HG03378 (cell line): Measurements from ENCODE around the gene GGT6.

Experiments
- ATAC-seq: cut with Tn5 transposase; IDR thresholded peaks from one replicate; pipeline ENCODE4 v1.9.1; 2021; ENCODE audit warnings: mild to moderate bottlenecking, moderate library complexity; ENCODE audit not compliant: unreplicated experiment

The GGT6 gene

GRCh38 chr17:4576729-4577322 is 16.4 kb upstream of the GGT6 start:
- ATAC-seq: no peak

DNA sequence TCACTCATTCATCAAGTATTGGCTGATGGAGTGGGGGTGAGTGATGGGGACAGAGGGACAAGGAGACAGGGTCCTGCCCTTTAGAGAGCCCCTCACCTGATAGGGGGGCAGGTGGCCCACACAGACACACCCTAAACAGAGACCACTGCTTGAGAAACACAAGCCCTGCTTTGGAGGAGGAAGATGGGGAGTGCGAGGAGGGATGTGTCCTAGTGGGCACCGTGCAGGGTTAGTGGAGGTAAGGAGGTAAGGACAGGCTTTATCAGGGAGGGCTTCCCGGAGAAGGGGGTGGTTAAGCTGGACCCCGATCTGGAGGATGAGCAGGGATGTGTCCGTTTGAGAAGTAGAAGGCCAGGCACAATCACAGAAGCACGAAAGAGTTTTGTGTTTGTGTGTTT is 15.8 kb upstream of the GGT6 start:
- no peak for ATAC-seq

DNA sequence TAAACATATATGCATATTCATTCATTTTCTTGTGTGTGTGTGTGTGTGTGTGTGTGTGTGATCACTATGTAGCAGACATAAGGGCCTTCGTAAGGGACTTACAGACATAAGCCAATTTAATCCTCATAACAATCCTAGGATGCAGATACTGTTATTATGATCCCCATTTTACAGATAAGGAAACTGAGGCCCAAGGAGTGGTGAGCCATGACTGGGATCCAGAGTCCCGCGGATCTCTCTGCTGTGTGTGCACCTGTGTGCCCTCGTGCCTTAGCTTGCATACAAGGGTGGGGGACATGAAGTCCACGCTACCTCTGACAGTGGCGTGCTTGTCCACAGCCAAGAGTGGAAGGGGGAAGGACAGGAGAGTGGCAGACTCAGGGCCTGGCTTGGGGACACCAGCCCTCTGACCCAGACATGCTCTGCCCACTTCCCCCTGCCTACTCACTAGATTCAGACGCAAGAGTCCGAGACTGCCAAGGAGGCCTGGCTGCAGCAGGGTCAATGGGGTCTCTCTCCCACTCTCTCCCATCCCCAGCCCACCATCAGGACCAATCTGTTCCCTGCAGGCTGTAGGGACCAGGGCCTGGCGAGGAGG is 14.2 kb upstream of the GGT6 start:
- no peak for ATAC-seq

- ATAC-seq: no peak
Observed at GRCh38 chr17:4573669-4574068, 13.3 kb upstream of the GGT6 start.

DNA sequence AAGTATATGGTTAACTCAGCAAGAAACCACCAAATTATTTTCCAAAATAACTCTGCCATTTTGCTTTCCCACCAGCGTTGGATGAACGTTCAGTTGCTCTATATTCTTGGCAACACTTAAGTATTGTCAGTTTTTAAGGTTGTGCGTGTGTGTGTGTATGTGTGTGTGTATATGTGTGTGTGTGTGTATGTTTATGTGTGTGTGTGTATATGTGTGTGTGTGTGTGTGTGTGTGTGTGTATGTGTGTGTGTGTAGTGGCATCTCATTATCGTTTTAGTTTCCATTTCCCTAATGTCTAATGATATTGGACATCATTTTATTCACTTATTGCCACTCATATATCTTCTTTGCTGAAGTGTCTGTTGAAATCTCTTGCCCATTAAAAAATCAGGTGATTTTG is 12.7 kb upstream of the GGT6 start:
- no peak for ATAC-seq

DNA sequence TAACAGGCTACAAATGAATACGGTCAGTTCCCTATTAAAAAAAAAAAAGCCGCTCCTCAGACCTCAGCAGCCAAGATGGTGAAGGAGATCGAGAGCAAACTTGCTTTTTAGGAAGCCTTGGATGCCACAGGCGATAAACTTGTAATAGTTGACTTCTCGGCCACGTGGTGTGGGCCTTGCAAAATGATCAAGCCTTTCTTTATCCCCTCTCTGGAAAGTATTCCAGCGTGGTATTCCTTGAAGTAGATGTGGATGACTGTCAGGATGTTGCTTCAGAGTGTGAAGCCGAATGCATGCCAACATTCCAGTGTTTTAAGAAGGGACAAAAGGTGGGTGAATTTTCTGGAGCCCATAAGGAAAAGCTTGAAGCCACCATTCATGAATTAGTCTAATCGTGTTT is 11.8 kb upstream of the GGT6 start:
- ATAC-seq: no peak

DNA sequence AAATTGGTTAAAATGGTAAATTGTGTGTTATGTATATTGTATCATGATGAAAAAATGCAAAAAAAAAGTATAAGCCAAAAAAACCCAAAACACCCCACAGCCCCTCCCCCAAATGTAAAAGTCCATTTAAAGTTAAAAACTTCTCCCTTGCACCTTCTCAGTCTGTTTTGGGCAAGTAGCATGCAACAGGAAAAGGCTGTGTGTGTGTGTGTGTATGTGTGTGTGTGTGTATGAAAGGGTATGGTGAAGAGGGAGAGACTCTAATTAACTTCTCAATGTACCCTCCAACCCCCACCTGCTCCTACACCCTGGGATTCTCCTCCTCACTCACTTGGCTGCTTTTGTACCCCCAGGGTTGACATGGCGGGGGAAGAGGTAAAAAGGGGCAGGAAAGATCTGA is 9.2 kb upstream of the GGT6 start:
- no peak for ATAC-seq

- ATAC-seq: no peak
Observed at GRCh38 chr17:4566785-4567184, 6.4 kb upstream of the GGT6 start.

- ATAC-seq: no peak
Observed at GRCh38 chr17:4565209-4566141, 5.1 kb upstream of the GGT6 start.

GRCh38 chr17:4562015-4562969 is 1.9 kb upstream of the GGT6 start:
- ATAC-seq: no peak

GRCh38 chr17:4560837-4561256 is 470 bp upstream of the GGT6 start:
- no peak for ATAC-seq

- no peak for ATAC-seq
Observed at GRCh38 chr17:4559966-4560365, 411 bp downstream of the GGT6 start.

- no peak for ATAC-seq
Observed at GRCh38 chr17:4559139-4559791, 1.1 kb downstream of the GGT6 start.

DNA sequence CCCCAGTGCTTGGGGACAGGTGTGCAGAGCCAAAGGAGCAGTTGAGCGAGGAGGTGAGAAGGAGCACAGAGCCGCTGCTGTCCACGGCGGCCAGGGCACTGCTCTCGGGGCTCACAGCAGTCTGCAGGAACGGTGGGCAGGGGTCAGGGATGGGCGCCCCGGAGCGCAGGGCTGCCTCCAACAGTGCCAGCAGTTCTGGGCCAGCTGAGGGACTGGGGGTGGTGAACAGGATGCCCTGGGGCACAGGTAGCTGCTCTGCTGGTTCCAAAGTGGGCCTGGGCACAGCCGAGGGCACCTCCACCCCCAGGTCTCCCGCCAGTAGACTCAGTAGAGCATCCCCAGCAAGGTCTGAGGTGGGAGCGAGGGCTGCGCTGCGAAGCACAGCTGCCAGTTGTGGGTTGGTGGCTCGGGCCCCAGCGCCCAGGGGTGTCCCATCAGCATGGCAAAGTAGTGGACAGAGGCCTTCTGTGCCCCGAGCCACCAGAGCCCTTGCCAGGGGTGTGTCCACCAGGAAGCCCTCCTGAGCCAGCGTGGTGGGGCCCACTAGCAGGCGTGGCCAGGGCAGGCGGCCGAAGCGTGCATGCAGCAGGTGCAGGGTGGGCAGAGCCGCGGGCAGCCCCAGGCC is 1.9 kb downstream of the GGT6 start:
- no peak for ATAC-seq

DNA sequence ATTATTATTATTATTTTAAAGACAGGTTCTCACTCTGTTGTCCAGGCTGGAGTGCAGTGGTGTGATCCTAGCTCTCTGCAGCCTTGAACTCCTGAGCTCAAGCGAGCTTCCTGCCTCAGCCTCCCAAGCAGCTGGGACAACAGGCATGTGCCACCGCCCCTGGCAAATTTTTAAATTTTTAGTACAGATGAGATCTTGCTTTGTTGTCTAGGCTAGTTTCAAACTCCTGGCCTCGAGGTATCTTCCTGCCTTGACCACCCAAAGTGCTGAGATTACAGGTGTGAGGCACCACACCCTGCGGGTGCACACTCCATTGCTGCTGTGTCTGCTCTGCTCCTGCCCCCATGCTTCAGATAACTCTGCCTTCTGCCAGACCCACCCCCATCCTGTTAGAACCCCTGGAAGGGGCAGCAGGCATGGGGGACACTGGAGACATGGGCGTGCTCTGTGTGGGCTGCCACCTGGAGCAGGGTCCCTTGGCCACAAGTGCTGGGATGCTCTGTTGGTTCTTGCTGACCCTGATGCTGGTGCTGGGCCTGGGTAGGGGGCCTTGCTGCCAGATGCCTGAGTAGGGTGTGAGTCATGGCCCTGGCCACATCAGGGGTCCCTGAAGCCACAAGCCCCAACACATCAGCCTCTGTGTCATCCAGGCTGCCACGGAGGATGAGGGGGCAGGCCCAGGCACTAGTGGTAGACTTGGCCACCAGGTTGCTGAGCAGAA is 2.6 kb downstream of the GGT6 start:
- no peak for ATAC-seq

GRCh38 chr17:4556996-4557395 is 3.4 kb downstream of the GGT6 start:
- ATAC-seq: no peak

- no peak for ATAC-seq
Observed at GRCh38 chr17:4555873-4556759, 4.3 kb downstream of the GGT6 start.
